Measurements from ENCODE around the gene TGFB3. TPM values are rescaled to one million over a fixed set of nuclear protein-coding genes. Genes with fewer than 3 reads are reported as not detected.

TGFB3 gene
- polyA plus RNA-seq, 1 donor from 2014 or later = 1.3 TPM

- Histone ChIP-seq H4K20me1 (ENCODE audit: insufficient read depth) (no peaks in the 10 kb centered on the region), H3K27ac (ENCODE audit: low read length) (peak within 1 kb of the TSS; percentile 71), H3K4me3 (ENCODE audit: low read length) (peak within 1 kb of the TSS; percentile 95), H3K9me3 (ENCODE audit: low read length) (no peaks in the 10 kb centered on the region), H3F3A (ENCODE audit: insufficient read depth, low read length, poor library complexity, severe bottlenecking) (no peaks in the 10 kb centered on the region), H3K4me2 (ENCODE audit: low read length) (peak within 1 kb of the TSS; percentile 76), H3K79me2 (replicated peaks; ENCODE audit: insufficient read depth, low read length) (peaks cover 11% of the 10 kb centered on the region), H3K9me2 (ENCODE audit: insufficient read depth, low read length) (no peaks in the 10 kb centered on the region), H3K9ac (ENCODE audit: low read length) (peak within 1 kb of the TSS; percentile 77), H3K36me3 (ENCODE audit: insufficient read depth, low read length) (peaks cover 5% of the 10 kb centered on the region), H2AFZ (ENCODE audit: low read depth, low read length) (peak within 1 kb of the TSS; percentile 81), H3K27me3 (ENCODE audit: insufficient read depth, low read depth, low read length) (peaks cover 5% of the 10 kb centered on the region)
- TF ChIP-seq EP300 (conservative IDR thresholded peaks at IDR 0.05; ENCODE audit: poor library complexity, severe bottlenecking) (no peak), EZH2 (IDR thresholded peaks at IDR 0.05; ENCODE audit: borderline replicate concordance, insufficient read depth, low read length, poor library complexity, severe bottlenecking) (no peak), CTCF (IDR thresholded peaks at IDR 0.05; ENCODE audit: poor library complexity, severe bottlenecking) (no peak), RAD21 (conservative IDR thresholded peaks at IDR 0.05) (peak; percentile 13), POLR2AphosphoS5 (IDR thresholded peaks at IDR 0.05) (peak; percentile 91), TAF1 (IDR thresholded peaks at IDR 0.05; ENCODE audit: low read depth) (no peak), MXI1 (conservative IDR thresholded peaks at IDR 0.05; ENCODE audit: poor library complexity, severe bottlenecking) (peak; percentile 76), SMC3 (conservative IDR thresholded peaks at IDR 0.05; ENCODE audit: poor library complexity) (no peak), REST (IDR thresholded peaks at IDR 0.05; ENCODE audit: borderline replicate concordance) (no peak)
Observed at GRCh38 chr14:75985618-75986438, 4.0 kb upstream of the TGFB3 start, which contains the start of gene IFT43. IFT43 (plus strand) TSS chr14:75985763; CDS start chr14:75985787, 24 bp downstream.

- Histone ChIP-seq H3F3A (ENCODE audit: insufficient read depth, low read length, poor library complexity, severe bottlenecking) (no peaks in the 10 kb centered on the region), H3K9me2 (ENCODE audit: insufficient read depth, low read length) (no peaks in the 10 kb centered on the region), H3K9me3 (ENCODE audit: low read length) (no peaks in the 10 kb centered on the region), H2AFZ (ENCODE audit: low read depth, low read length) (no peak overlapping the region), H3K27ac (ENCODE audit: low read length) (no peak overlapping the region), H4K20me1 (ENCODE audit: insufficient read depth) (no peaks in the 10 kb centered on the region), H3K27me3 (ENCODE audit: insufficient read depth, low read depth, low read length) (peaks cover 5% of the 10 kb centered on the region), H3K79me2 (replicated peaks; ENCODE audit: insufficient read depth, low read length) (peaks cover 11% of the 10 kb centered on the region), H3K4me2 (ENCODE audit: low read length) (no peak overlapping the region), H3K4me3 (ENCODE audit: low read length) (no peak overlapping the region), H3K36me3 (ENCODE audit: insufficient read depth, low read length) (no peaks in the 10 kb centered on the region), H3K9ac (ENCODE audit: low read length) (no peak overlapping the region)
- TF ChIP-seq POLR2AphosphoS5 (IDR thresholded peaks at IDR 0.05) (no peak), REST (IDR thresholded peaks at IDR 0.05; ENCODE audit: borderline replicate concordance) (no peak), CTCF (IDR thresholded peaks at IDR 0.05; ENCODE audit: poor library complexity, severe bottlenecking) (no peak), MXI1 (conservative IDR thresholded peaks at IDR 0.05; ENCODE audit: poor library complexity, severe bottlenecking) (no peak), EZH2 (IDR thresholded peaks at IDR 0.05; ENCODE audit: borderline replicate concordance, insufficient read depth, low read length, poor library complexity, severe bottlenecking) (no peak), EP300 (conservative IDR thresholded peaks at IDR 0.05; ENCODE audit: poor library complexity, severe bottlenecking) (no peak), TAF1 (IDR thresholded peaks at IDR 0.05; ENCODE audit: low read depth) (no peak), RAD21 (conservative IDR thresholded peaks at IDR 0.05) (no peak), SMC3 (conservative IDR thresholded peaks at IDR 0.05; ENCODE audit: poor library complexity) (no peak)
Observed at GRCh38 chr14:75984674-75985073, 2.9 kb upstream of the TGFB3 start.
